ENCODE data around the gene SAC3D1.

SAC3D1 gene

DNA sequence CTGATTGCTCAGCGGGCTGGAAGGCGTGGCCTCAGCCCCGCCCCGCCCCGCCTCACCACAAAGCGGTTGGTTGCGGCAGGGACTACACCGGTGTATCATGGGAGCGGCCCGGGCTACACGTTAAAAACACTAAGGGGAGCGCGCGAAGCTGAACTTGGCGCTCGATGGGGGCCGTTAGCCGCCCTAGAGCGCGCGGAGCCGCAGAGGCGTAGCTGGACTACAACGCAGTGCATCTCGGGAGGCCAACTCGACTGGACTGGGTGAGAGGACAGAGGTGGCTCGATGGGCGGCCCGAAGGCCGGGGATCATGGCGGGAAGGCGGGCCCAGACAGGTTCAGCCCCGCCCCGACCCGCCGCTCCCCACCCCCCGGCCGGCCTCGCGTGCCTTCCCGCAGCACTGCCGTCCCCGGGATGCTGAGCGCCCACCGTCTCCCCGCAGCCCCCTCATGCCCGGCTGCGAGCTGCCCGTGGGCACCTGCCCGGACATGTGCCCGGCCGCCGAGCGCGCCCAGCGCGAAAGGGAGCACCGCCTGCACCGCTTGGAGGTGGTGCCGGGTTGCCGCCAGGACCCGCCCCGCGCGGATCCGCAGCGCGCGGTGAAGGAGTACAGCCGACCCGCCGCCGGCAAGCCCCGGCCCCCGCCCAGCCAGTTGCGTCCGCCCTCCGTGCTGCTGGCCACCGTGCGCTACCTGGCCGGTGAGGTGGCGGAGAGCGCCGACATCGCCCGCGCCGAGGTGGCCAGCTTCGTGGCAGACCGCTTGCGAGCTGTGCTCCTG, at the start of gene SAC3D1:
Gene SAC3D1, plus strand, starts transcription at position 364 of the 776 bp plus-strand sequence. Its CDS starts 83 bp downstream, at position 447.
- TF ChIP-seq, protein P1, sequence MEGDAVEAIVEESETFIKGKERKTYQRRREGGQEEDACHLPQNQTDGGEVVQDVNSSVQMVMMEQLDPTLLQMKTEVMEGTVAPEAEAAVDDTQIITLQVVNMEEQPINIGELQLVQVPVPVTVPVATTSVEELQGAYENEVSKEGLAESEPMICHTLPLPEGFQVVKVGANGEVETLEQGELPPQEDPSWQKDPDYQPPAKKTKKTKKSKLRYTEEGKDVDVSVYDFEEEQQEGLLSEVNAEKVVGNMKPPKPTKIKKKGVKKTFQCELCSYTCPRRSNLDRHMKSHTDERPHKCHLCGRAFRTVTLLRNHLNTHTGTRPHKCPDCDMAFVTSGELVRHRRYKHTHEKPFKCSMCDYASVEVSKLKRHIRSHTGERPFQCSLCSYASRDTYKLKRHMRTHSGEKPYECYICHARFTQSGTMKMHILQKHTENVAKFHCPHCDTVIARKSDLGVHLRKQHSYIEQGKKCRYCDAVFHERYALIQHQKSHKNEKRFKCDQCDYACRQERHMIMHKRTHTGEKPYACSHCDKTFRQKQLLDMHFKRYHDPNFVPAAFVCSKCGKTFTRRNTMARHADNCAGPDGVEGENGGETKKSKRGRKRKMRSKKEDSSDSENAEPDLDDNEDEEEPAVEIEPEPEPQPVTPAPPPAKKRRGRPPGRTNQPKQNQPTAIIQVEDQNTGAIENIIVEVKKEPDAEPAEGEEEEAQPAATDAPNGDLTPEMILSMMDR (IDR thresholded peaks at IDR 0.05; ENCODE audit: extremely low read depth, missing control alignments): no peak
- DNase-seq (ENCODE audit: low spot score): peak; percentile 96

DNA sequence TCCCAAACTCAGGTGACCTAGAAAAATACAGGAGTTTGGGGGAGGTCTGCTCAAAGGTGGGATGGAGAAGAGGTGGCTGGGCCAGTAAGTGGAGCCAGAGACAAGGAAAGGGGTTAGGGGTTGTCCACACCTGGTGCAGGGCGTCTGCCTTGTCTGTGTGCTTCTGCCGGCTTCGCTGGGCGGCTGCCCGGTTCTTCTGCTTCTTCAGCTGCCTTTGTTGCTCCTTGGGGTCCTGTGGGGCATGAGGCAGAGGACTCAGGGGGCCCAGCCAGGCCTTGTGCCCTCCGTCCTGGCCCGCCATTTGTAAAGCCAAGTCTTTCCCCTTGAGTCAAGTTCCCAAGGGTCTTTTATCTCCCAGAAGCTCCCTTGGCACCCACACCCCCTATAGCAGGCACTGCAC, 46.7 kb upstream of the SAC3D1 start:
- no peak for DNase-seq (ENCODE audit: low spot score)
- TF ChIP-seq, protein P1 (IDR thresholded peaks at IDR 0.05; ENCODE audit: extremely low read depth, missing control alignments): no peak

GRCh38 chr11:64996327-64996709, 44.7 kb upstream of the SAC3D1 start:
- TF ChIP-seq, protein P1 (IDR thresholded peaks at IDR 0.05; ENCODE audit: extremely low read depth, missing control alignments): no peak
- DNase-seq (ENCODE audit: low spot score): no peak

GRCh38 chr11:64996710-64997380, 44.2 kb upstream of the SAC3D1 start, which contains the start of gene BATF2:
BATF2 (minus strand) TSS chr11:64996971; CDS start chr11:64996914, 57 bp downstream.
- TF ChIP-seq, protein P1 (IDR thresholded peaks at IDR 0.05; ENCODE audit: extremely low read depth, missing control alignments): no peak
- peak; percentile 53 for DNase-seq (ENCODE audit: low spot score)

DNA sequence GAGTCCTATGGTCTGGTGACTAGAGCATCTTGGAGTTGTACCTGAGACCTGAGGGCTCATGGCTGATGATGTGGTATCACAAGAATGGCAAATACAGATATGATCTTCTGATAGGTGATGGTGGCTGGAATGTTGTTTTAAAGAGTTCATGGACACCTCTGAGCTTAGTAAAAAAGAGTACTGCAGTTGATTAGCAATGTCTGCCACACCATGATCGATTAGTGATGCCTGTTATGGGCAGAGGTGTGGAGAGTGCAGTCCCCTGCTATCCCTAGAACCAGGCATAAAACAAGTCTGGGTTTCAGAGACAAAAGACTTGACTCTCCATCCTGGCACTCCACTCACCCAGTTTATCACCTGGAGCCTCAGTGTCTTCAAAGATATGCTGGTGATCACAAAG, 42.9 kb upstream of the SAC3D1 start:
- DNase-seq (ENCODE audit: low spot score): no peak
- TF ChIP-seq, protein P1 (IDR thresholded peaks at IDR 0.05; ENCODE audit: extremely low read depth, missing control alignments): no peak

DNA sequence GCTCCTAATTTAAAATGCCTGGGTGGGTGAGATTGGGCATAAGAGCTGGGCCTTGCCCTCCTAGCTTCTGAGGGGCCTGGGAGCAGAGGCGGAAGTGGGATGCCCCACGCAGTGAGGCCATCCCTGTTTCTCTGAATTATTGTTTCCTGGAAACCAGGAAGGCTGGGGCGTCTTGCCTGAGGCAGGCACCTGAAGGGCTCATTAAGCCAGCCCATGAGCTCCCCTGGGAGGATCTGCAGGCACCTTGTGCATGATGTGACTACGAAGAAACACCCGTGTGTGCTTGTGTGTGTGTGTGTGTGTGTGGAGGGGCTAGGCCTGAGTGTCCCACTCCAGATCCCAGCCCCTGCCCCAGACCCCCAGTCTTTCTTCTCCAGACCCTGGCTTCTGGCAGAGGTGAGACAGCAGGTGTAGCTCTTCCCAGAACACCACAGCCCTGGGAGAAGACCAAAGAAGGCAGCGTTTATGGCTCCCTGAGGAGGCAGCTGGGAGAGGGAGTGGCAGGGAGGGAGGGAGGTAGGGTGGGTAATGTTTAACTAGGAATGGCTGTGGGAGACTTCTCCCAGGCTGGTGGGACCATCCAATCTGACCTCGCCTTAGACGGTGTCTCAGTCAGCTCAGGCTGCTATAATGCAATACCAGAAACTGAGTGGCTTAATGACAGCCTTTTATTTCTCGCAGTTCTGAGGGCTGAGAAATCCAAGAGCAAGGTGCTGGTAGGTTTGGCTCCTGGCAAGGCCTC, 42.1 kb upstream of the SAC3D1 start:
- no peak for DNase-seq (ENCODE audit: low spot score)

More for the DNA sequence above, 42.1 kb upstream of the SAC3D1 start:
- TF ChIP-seq, protein P1 (IDR thresholded peaks at IDR 0.05; ENCODE audit: extremely low read depth, missing control alignments): no peak
